Stimulated activated naive CD4-positive, alpha-beta T cell treated with Interleukin-2 at 50 U/mL for 16 hours (primary cell): Measurements from ENCODE around the gene AJAP1.
"Not testable (repeated sequence)": the region's sequence is repeated elsewhere in the genome, so short reads cannot be mapped to it uniquely, and the experiment has no call there.

Source experiments
- DNase-seq: peaks from one replicate; lab custom pipeline; 2025; lab: John Stamatoyannopoulos, UW

The AJAP1 gene

DNA sequence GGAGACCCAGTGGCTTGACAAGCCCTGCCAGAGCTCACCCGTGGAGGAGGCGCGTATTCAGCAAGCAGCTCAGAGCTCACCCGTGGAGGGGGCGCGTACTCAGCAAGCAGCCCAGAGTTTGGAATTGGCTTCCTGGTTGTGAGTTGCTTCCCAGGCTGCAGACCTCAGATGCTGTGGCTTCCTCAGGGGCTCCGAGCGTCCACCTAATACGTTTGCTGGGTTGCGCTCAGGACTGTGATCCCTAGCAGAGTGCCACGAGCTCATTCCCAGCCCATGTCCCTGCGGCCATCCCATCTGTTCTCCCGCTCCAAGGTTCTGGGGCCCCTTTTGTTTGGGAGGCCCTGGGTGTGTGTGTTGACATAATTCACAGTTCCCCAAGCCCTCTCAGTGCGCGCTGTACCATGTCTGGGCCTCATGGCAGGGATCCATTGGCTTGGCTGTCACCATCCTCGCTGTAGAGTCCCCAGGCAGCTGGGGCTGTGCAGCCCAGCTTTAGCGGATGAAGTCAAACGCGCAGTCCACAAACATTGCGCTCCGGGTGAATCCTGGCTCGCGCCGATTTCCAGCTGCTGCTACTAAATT, 3.6 kb downstream of the AJAP1 start:
- no peak for DNase-seq

- no peak for DNase-seq
Measured at GRCh38 chr1:4658643-4659628, 4.5 kb downstream of the AJAP1 start.

DNA sequence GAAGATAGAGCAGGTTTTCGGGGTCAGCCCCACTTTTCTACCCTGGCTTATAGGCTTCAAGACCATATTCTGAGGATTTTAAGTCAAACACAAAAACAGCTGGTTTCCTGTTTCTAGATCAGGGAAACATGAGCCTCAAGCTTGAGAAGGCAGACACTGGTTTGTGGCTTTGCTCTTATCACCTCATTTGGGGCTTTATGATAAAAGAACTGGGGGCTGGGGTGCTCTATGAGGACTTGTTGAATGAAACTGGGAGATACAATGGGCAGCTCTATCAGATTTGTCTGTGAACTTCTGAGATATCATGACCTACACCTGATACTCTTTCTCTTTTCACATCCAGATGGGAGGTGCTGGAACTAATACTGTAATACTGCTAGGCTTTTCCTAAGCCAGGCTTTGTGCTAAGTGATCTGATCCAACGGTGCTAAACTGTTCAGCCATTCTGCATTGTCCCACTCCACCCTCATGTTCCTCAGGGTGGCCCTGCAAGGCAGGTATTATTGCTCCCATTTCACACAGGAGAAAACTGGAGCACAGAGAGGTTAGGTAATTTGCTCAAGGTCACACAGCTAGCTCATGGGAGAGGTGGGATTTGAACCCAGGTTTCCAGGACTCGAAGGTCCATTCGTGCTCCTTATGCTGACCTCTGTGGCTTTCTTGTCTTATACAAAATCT, 6.6 kb downstream of the AJAP1 start:
- no peak for DNase-seq

DNA sequence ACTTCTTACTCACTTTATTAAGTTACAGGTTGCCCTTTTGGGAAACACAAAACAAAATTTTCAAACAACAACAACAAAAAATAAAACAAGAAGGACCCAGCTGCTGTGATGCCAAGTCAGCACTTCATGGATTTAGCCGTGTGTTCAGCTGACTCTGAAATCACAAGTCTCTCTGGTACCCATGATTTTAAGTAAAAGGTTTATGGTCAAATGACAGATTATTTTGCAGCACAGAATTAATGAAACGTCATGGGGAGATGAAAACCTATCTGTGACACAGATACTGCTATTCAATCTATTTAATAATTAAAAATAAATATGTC, 7.1 kb downstream of the AJAP1 start:
- DNase-seq = no peak

GRCh38 chr1:4662168-4662567, 7.8 kb downstream of the AJAP1 start:
- DNase-seq = no peak

GRCh38 chr1:4662723-4663122, 8.3 kb downstream of the AJAP1 start:
- no peak for DNase-seq

GRCh38 chr1:4664095-4664494, 9.7 kb downstream of the AJAP1 start:
- DNase-seq = no peak

DNA sequence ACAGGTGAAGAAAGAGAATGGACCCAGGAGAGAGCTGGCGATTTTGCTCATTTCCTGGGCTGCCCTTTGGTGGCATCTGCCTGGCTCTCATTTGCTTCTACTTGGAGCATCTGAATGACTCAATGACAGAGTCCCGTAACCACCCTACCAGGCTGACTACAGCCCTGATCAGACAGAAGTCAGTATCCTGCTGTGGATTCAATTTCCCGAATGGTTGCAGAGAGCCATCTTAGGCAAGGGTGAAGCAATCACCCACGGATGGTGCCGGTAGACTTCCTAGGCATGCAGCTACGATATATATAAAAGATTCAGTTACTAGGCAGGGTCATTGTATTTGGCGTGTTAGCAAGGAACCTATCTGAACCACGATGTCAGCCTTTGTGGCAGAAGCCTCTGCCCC, 10.2 kb downstream of the AJAP1 start:
- DNase-seq = no peak

GRCh38 chr1:4665456-4665855, 11.0 kb downstream of the AJAP1 start:
- no peak for DNase-seq

DNA sequence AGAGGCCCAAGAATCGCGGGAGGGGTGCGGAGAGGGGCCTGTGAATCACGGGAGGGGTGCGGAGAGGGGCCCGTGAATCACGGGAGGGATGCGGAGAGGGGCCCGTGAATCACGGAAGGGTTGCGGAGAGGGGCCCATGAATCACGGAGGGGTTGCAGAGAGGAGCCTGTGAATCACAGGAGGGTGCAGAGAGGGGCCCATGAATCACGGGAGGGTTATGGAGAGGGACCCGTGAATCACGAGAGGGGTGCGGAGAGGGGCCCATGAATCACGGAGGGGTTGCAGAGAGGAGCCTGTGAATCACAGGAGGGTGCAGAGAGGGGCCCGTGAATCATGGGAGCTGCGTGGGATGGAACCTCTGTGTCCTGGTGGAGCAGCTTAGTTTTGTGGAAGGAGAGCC, 12.3 kb downstream of the AJAP1 start:
- not testable (repeated sequence) for DNase-seq

- no peak for DNase-seq
Measured at GRCh38 chr1:4668743-4669700, 14.6 kb downstream of the AJAP1 start.

DNA sequence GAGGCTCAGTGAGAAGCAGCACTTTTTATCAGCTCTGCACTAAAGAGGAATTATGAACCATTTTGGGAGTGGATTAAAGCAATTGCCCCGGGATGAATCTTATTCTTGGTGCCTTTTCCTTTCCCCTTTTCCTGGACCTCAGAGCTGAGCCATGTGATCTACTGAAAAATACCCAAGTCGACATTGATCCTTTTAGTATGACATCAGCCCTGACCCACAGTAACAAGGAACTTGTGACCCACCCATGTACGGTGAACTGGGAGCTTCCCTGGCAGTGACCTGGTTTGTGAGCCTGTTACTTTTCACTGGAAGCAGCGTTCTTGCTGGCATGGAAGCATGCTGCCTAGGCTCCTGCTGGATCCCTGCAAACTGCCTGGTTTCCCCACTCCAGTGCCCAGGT, 15.9 kb downstream of the AJAP1 start:
- no peak for DNase-seq

DNA sequence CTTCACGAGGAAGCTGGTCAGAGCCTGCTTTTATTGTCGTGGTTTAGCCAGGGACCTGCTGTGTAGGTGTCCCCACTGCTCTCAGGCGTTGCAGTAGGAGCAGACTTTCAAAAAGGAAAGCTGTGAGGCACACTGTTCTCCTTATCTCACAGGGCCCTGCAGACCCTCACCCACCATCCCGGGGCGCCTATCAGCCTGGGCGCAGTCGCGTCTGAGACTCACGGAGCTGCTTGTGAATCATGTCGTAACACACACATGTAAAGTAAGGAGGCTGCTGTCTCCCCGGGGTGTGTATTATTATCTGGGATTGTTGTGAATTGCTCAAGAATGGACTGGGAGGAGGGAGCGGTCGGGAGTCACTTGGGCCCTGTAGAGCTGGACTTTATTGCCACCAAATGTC, 17.4 kb downstream of the AJAP1 start:
- no peak for DNase-seq

DNA sequence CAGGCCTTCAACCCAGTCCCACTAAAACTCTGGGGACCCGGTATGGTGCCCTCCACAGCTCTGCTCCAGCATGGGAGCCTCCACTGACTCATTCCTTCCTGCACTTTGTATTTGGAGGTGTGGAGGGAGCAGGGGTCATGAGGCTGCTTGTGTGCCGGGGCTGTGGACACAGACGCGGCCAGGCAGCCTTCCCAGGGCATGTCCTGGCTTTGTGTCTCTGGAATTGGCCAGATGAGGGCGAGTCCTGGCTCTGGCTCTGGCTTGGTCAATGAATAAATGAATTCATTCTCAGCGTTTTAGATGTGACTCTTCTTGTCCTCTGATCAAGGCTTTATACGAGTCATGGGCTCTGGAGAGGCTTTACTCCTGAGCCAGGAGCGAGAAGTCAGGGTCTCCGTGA, 19.1 kb downstream of the AJAP1 start:
- no peak for DNase-seq

- no peak for DNase-seq
Measured at GRCh38 chr1:4674117-4674516, 19.7 kb downstream of the AJAP1 start.

DNA sequence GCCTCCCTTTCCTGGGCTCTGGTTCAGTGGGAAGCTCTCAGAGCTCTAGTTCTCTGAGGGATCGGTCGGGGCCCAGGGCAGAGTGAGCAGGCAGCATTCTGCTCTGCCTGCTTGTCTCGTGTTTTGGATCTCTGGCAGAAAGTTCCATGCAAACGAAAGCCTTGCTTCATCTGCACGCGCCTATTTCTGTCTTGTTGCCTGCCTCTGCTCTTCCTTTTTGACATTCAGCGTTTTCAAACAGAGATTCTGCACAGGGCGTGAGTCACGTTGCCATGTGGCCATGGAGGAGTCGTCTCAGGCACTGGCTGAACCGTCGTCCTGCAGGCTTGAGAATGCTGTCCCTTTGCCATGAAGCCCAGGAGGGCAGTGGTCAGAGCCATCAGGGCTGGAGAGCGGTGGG, 20.3 kb downstream of the AJAP1 start:
- no peak for DNase-seq

- DNase-seq = no peak
Measured at GRCh38 chr1:4675454-4676186, 21.2 kb downstream of the AJAP1 start.

DNA sequence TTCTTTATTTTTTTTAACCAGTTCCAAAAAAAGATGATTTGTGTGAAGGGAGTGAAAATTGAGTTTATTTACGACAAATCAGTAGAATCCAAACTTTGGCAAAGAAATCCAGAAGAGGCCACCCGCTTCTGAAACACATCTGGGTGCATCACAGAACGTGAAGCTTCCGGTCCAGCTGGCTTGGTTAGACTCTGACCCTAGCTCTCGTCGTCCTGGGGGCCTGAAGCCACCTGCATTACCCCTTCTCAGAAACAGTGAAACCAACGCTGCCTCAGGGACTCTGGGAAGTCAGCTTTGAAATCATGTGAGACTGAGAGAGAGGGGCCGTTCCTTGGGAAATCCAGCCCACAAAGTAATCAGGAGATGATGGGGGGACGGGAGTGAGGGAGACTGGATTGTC, 21.8 kb downstream of the AJAP1 start:
- DNase-seq = no peak

DNA sequence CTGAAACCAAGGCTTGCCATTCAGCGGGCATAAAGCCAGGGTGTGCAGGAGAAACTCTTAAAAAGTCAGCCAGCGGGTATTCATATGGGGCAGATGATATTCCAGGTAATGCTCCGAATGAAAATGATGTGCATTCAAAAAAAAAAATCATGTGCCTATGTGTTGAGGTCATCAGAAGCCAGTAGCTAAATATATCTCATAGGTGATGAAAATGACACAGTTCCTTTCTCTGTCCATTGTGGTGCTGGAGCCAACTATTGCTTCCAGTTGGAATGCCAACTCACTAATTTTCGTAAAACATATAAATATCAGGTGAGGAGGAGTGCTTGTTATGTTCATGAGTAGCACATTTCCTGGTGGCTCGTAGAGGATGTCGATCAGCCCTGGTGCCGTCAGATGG, 23.2 kb downstream of the AJAP1 start:
- DNase-seq = no peak

DNA sequence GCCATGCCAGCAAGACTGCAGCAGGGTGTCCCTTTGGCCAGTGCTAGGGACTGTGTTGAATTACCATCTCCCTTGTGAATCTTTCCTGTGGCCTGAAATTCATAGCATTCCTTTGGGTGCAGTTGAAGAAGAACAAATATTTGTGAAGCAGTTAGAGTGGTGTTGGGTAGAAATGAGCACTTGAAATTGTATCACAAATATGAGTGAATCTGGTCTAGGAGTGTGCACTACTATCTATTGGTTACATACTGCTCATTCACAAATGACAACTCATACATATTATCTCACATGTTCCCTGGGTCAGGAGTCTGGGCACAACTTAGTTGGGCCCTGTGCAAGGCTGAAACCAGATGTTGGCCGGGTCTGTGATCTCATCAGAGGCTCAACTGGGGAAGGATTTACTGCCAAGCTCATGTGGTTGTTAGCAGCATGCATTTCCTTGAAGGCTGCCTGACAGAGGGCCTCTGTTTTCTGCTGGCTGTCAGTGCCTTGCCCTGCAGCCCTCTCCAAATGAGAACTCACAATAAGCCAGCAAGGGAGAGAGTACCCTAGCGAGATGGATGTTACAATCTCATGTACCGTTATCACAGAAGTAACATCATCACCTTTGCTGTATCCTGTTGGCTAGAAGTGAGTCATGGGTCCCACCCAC, 23.8 kb downstream of the AJAP1 start:
- DNase-seq = no peak

DNA sequence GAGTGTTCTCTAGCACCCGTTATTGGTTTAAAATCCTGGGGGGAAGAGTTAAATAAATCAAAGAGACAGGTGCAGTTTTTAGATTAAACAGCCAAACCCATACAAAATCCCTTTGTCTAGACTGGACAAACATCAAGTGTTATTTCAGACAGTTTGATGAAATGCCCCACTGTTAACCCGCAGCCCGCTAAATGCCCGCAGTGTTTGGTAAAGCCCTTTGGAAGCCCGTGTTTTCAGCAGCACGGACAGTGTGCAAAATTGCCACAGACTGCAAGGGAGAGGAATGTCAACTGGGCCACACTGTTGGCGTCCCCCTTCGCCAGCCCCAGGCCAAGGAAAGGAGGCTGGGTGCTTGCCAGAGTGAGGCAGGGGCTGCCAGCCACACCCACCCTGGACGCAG, 26.6 kb downstream of the AJAP1 start:
- no peak for DNase-seq
